Sigmoid colon (tissue), 7 donors: ENCODE results near the gene PIK3CD. TPM values are rescaled to one million over a fixed set of nuclear protein-coding genes. Genes with fewer than 3 reads are reported as not detected.
A peak's percentile ranks its signal among the peaks of the same experiment; 100 is the strongest.

Experiments
- DNase-seq: peaks from one replicate; pipeline ENCODE4 v3.0.0-alpha.2; 2019
- H3K27ac ChIP-seq, 4 donors: fragments of 200-600 bp; sonication (generic); one replicate each; pipeline ENCODE4 v1.5.1; 2016 to 2019; ENCODE audit warnings: mild to moderate bottlenecking in 1 of 4
- H3K27me3 ChIP-seq, 3 donors: fragments of 200-600 bp; sonication (generic); one replicate each; pipeline ENCODE4 v1.5.1; 2019; ENCODE audit warnings: mild to moderate bottlenecking in 1 of 3
- H3K36me3 ChIP-seq, 4 donors: fragments of 200-600 bp; sonication (generic); one replicate each; pipeline ENCODE4 v1.5.1; 2016 to 2019
- H3K4me1 ChIP-seq, 4 donors: fragments of 200-600 bp; sonication (generic); one replicate each; pipeline ENCODE4 v1.5.1; 2017 to 2019
- H3K4me3 ChIP-seq, 4 donors: fragments of 200-600 bp; sonication (generic); one replicate each; pipeline ENCODE4 v1.5.1; 2017 to 2019; ENCODE audit warnings: mild to moderate bottlenecking in 2 of 4, moderate library complexity in 1 of 4
- H3K9me3 ChIP-seq, 4 donors: fragments of 200-600 bp in 3 of 4; sonication (generic) in 3 of 4; one replicate each; pipeline versions ENCODE4 v1.5.1 to v1.6.1; 2013 to 2019
- EP300 ChIP-seq, 4 donors: sonication (generic); formaldehyde crosslinking; IDR thresholded peaks; one replicate each; pipeline ENCODE4 v1.6.1; 2017; ENCODE audit warnings: antibody characterized with exemption in 4 of 4
- POLR2A ChIP-seq, 2 donors: fragments of 450-650 bp; IDR thresholded peaks; one replicate each; pipeline ENCODE4 v1.6.1; 2016; ENCODE audit warnings: antibody characterized with exemption in 2 of 2, mild to moderate bottlenecking in 2 of 2, moderate library complexity in 2 of 2
- POLR2AphosphoS5 ChIP-seq, 4 donors: sonication (generic); formaldehyde crosslinking; IDR thresholded peaks; one replicate each; pipeline ENCODE4 v1.6.1; 2017; ENCODE audit warnings: antibody characterized with exemption in 4 of 4
- WGBS, 2 donors: extraction: QIAGEN DNeasy Blood & Tissue Kit; methylation state at CpG; one replicate each; pipeline ENCODE4 v1.1.7; 2013; 5-methylcytosine and 5-hydroxymethylcytosine counted together
- intact Hi-C: fragments of 100-400 bp; cut with DNase I; formaldehyde crosslinking; loops from one replicate; pipeline ENCODE4 v1.15.1; 2023
- polyA plus RNA-seq, 3 donors: library from polyadenylated mRNA; stranded (reverse); fragments of 200-250 nt; gene quantifications; one replicate each; pipeline ENCODE4 v1.2.3, GENCODE V29; 2013
- total RNA-seq, 4 donors: library from RNA; depleted of rRNA; stranded (reverse); fragments of >200 nt; gene quantifications; one replicate each; pipeline ENCODE4 v1.1.0, GENCODE V29; 2016
- TF ChIP-seq, protein P1 (sequence below), 4 experiments: fragments of 450-650 bp in 3 of 4; fragments of 200-600 bp in 1 of 4; IDR thresholded peaks; one replicate each; pipeline ENCODE4 v1.5.1; 2016 to 2019; ENCODE audit warnings: antibody characterized with exemption in 4 of 4, mild to moderate bottlenecking in 3 of 4, moderate library complexity in 2 of 4
- donor health status: healthy with polysubstance abuse.
- donor health status: Bipolar disorder and iron deficiency.
- donor health status: healthy.

PIK3CD gene
- total and polyA plus RNA-seq, 7 donors: 1.2 to 23.1 (median 8.7) TPM

DNA sequence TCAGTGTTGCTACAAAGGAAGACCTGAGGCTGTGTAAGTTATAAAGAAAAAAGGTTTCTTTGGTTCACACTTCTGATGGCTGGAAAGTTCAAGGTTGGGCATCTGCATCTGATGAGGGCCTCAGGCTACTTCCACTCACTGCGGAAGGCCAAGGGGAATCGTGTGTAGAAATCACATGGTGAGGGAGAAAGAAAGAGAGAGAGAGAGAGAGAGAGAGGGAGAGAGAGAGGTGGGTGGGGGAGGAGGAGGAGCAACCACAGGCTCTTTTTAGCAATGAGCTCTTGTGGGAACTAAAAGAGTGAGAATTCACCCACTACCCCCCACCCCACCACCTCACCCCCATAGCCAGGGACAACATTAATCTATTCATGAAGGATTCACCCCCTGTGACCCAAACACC lies 112.4 kb downstream of the PIK3CD start:
- no peaks in the 10 kb centered on the region for H3K36me3 ChIP-seq
- no peak overlapping the region for H3K27ac ChIP-seq
- H3K9me3 ChIP-seq: no peaks in the 10 kb centered on the region
- no peak for DNase-seq
- H3K4me1 ChIP-seq: peaks cover 0 to 13% (median 0%) of the 10 kb centered on the region in 4 donors
- no peak for TF ChIP-seq POLR2AphosphoS5 (IDR thresholded peaks at IDR 0.05)
- TF ChIP-seq, protein P1, sequence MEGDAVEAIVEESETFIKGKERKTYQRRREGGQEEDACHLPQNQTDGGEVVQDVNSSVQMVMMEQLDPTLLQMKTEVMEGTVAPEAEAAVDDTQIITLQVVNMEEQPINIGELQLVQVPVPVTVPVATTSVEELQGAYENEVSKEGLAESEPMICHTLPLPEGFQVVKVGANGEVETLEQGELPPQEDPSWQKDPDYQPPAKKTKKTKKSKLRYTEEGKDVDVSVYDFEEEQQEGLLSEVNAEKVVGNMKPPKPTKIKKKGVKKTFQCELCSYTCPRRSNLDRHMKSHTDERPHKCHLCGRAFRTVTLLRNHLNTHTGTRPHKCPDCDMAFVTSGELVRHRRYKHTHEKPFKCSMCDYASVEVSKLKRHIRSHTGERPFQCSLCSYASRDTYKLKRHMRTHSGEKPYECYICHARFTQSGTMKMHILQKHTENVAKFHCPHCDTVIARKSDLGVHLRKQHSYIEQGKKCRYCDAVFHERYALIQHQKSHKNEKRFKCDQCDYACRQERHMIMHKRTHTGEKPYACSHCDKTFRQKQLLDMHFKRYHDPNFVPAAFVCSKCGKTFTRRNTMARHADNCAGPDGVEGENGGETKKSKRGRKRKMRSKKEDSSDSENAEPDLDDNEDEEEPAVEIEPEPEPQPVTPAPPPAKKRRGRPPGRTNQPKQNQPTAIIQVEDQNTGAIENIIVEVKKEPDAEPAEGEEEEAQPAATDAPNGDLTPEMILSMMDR (IDR thresholded peaks at IDR 0.05): no peak
- TF ChIP-seq POLR2A (IDR thresholded peaks at IDR 0.05): no peak
- TF ChIP-seq EP300 (IDR thresholded peaks at IDR 0.05): no peak
- intact Hi-C loops: no loop called here
- H3K4me3 ChIP-seq: no peak overlapping the region
- no peaks in the 10 kb centered on the region for H3K27me3 ChIP-seq
- 92 to 97% methylated on average over 2 of the region's 2 CpGs for WGBS, 2 donors

- intact Hi-C loops: no loop called here
- TF ChIP-seq POLR2AphosphoS5 (IDR thresholded peaks at IDR 0.05) (no peak), EP300 (IDR thresholded peaks at IDR 0.05) (no peak), POLR2A (IDR thresholded peaks at IDR 0.05) (no peak)
- TF ChIP-seq, protein P1 (IDR thresholded peaks at IDR 0.05): no peak
- Histone ChIP-seq H3K27me3 (no peaks in the 10 kb centered on the region), H3K4me1 (peaks cover 0 to 10% (median 0%) of the 10 kb centered on the region in 4 donors), H3K9me3 (no peaks in the 10 kb centered on the region), H3K27ac (no peak overlapping the region), H3K4me3 (no peak overlapping the region), H3K36me3 (no peaks in the 10 kb centered on the region)
- 83 to 96% methylated on average over 3 of the region's 3 CpGs for WGBS, 2 donors
- no peak for DNase-seq
Measured at GRCh38 chr1:9764550-9764949, 113.0 kb downstream of the PIK3CD start.

GRCh38 chr1:9766759-9767442 lies 115.4 kb downstream of the PIK3CD start:
- Histone ChIP-seq H3K4me1 (peaks cover 0 to 7% (median 0%) of the 10 kb centered on the region in 4 donors), H3K4me3 (no peak overlapping the region), H3K9me3 (no peaks in the 10 kb centered on the region), H3K27ac (peak overlapping the region in 3 of 4 donors; percentile 17 to 45 (median 39)), H3K36me3 (peaks cover 0 to 4% (median 0%) of the 10 kb centered on the region in 4 donors), H3K27me3 (no peaks in the 10 kb centered on the region)
- 94 to 95% methylated on average over 15 of the region's 15 CpGs for WGBS, 2 donors
- TF ChIP-seq POLR2AphosphoS5 (IDR thresholded peaks at IDR 0.05) (no peak), EP300 (IDR thresholded peaks at IDR 0.05) (no peak), POLR2A (IDR thresholded peaks at IDR 0.05) (no peak)
- TF ChIP-seq, protein P1 (IDR thresholded peaks at IDR 0.05): no peak
- intact Hi-C loops: no loop called here
- no peak for DNase-seq

- Histone ChIP-seq H3K9me3 (no peaks in the 10 kb centered on the region), H3K36me3 (peaks cover 10 to 12% (median 10%) of the 10 kb centered on the region in 4 donors), H3K4me3 (no peak overlapping the region), H3K27me3 (no peaks in the 10 kb centered on the region), H3K4me1 (peaks cover 0 to 7% (median 0%) of the 10 kb centered on the region in 4 donors), H3K27ac (no peak overlapping the region)
- no peak for TF ChIP-seq EP300 (IDR thresholded peaks at IDR 0.05)
- DNase-seq: peak; percentile 49
- WGBS, 2 donors: 87 to 92% methylated on average over 24 of the region's 24 CpGs
- intact Hi-C loops: no loop called here
Measured at GRCh38 chr1:9767964-9768668, 116.6 kb downstream of the PIK3CD start.

GRCh38 chr1:9768983-9769382 lies 117.5 kb downstream of the PIK3CD start:
- intact Hi-C loops: no loop called here
- WGBS, 2 donors: 88 to 94% methylated on average over 3 of the region's 3 CpGs
- peak; percentile 5 for DNase-seq

More at GRCh38 chr1:9768983-9769382, 117.5 kb downstream of the PIK3CD start:
- peaks cover 10 to 14% (median 13%) of the 10 kb centered on the region in 4 donors for H3K36me3 ChIP-seq
- no peak overlapping the region for H3K27ac ChIP-seq
- H3K4me3 ChIP-seq: no peak overlapping the region
- peaks cover 0 to 7% (median 0%) of the 10 kb centered on the region in 4 donors for H3K4me1 ChIP-seq
- TF ChIP-seq POLR2AphosphoS5 (IDR thresholded peaks at IDR 0.05) (no peak), EP300 (IDR thresholded peaks at IDR 0.05) (no peak), POLR2A (IDR thresholded peaks at IDR 0.05) (no peak)
- TF ChIP-seq, protein P1 (IDR thresholded peaks at IDR 0.05): no peak
- no peaks in the 10 kb centered on the region for H3K27me3 ChIP-seq
- no peaks in the 10 kb centered on the region for H3K9me3 ChIP-seq
